Keratinocyte (primary cell): Measurements from ENCODE around the gene TAF4. TPM values are rescaled to one million over a fixed set of nuclear protein-coding genes. Genes with fewer than 3 reads are reported as not detected.

Experiments
- DNase-seq: peaks from one replicate; pipeline ENCODE4 v3.0.0-alpha.2; 2011; ENCODE audit warnings: low read depth, missing footprints, low spot score
- FAIRE-seq: peaks from 2 replicates; lab custom pipeline; 2011; peaks lifted over from hg19 to GRCh38; lab: Jason Lieb, UNC
- H2AFZ ChIP-seq: 2 replicates; pipeline ENCODE4 v1.6.0; 2012; ENCODE audit warnings: low read length, control low read depth, inconsistent platforms; ENCODE audit not compliant: control insufficient read depth
- H3K27ac ChIP-seq: 2 replicates; pipeline ENCODE4 v1.5.1; 2011; ENCODE audit warnings: low read length; ENCODE audit not compliant: control insufficient read depth, insufficient read depth
- H3K27me3 ChIP-seq: 3 replicates; pipeline ENCODE4 v1.6.0; 2011; ENCODE audit warnings: low read length; ENCODE audit not compliant: control insufficient read depth, insufficient read depth; ENCODE audit errors: extremely low read depth
- H3K36me3 ChIP-seq, 2 experiments: 2 replicates in 1 of 2; 3 replicates in 1 of 2; pipeline ENCODE4 v1.5.1; 2011; ENCODE audit warnings: low read length in 2 of 2, mild to moderate bottlenecking in 1 of 2; ENCODE audit not compliant: control insufficient read depth in 2 of 2, insufficient read depth in 2 of 2; ENCODE audit errors: extremely low read depth in 1 of 2
- H3K4me1 ChIP-seq: 3 replicates; pipeline ENCODE4 v1.5.1; 2011; ENCODE audit warnings: low read length; ENCODE audit not compliant: control insufficient read depth, insufficient read depth; ENCODE audit errors: extremely low read depth
- H3K4me2 ChIP-seq: 3 replicates; pipeline ENCODE4 v1.6.0; 2011; ENCODE audit warnings: low read depth, low read length; ENCODE audit not compliant: control insufficient read depth, insufficient read depth; ENCODE audit errors: extremely low read depth
- H3K4me3 ChIP-seq, 3 experiments: fragments of 200-600 bp in 1 of 3; sonication (generic) in 1 of 3; 2 replicates in 2 of 3; 3 replicates in 1 of 3; pipeline ENCODE4 v1.5.1; 2011 to 2016; ENCODE audit warnings: low read length in 3 of 3, mild to moderate bottlenecking in 3 of 3, control low read depth in 2 of 3, inconsistent platforms in 1 of 3, low read depth in 1 of 3, mixed read lengths in 1 of 3, mixed run types in 1 of 3, moderate library complexity in 1 of 3; ENCODE audit not compliant: control insufficient read depth in 2 of 3, insufficient read depth in 2 of 3; ENCODE audit errors: extremely low read depth in 1 of 3
- H3K79me2 ChIP-seq: 2 replicates; pipeline ENCODE4 v1.6.0; 2012; ENCODE audit warnings: low read length; ENCODE audit not compliant: control insufficient read depth, insufficient read depth
- H3K9ac ChIP-seq: 3 replicates; pipeline ENCODE4 v1.6.0; 2011; ENCODE audit warnings: low read length; ENCODE audit not compliant: control insufficient read depth, insufficient read depth; ENCODE audit errors: extremely low read depth
- H3K9me1 ChIP-seq: 3 replicates; pipeline ENCODE4 v1.6.0; 2011; ENCODE audit warnings: low read length; ENCODE audit not compliant: control insufficient read depth, insufficient read depth; ENCODE audit errors: extremely low read depth
- H3K9me3 ChIP-seq: 2 replicates; pipeline ENCODE4 v1.5.1; 2012; ENCODE audit warnings: low read depth, low read length; ENCODE audit not compliant: control insufficient read depth
- H4K20me1 ChIP-seq: 3 replicates; pipeline ENCODE4 v1.6.0; 2011; ENCODE audit warnings: low read length; ENCODE audit not compliant: control insufficient read depth, insufficient read depth; ENCODE audit errors: extremely low read depth
- CTCF ChIP-seq, 3 experiments: IDR thresholded peaks in 1 of 3; conservative IDR thresholded peaks in 1 of 3; optimal IDR thresholded peaks in 1 of 3; 2 replicates in 2 of 3; 3 replicates in 1 of 3; pipeline versions ENCODE3 to v1.5.1; 2011; ENCODE audit warnings: low read length in 3 of 3, mild to moderate bottlenecking in 3 of 3, moderate library complexity in 2 of 3, control low read depth in 1 of 3, inconsistent platforms in 1 of 3; ENCODE audit not compliant: insufficient read depth in 2 of 3; ENCODE audit errors: extremely low read depth in 1 of 3
- EZH2 ChIP-seq: IDR thresholded peaks from one replicate; pipeline ENCODE4 v1.6.1; 2012; ENCODE audit warnings: inconsistent platforms, mild to moderate bottlenecking, low read length, moderate library complexity
- dilution Hi-C: fragments of 300-500 bp; cut with MboI; formaldehyde crosslinking; loops from one replicate; pipeline ENCODE4 v1.7.0; 2020; ENCODE audit warnings: low sequenced_read_pairs; ENCODE audit not compliant: extremely low pct_ligation_motif_present
- polyA plus RNA-seq, 5 experiments: library from polyadenylated mRNA; depleted of rRNA in 3 of 5; stranded (reverse) in 3 of 5; stranded (forward) in 1 of 5; unstranded in 1 of 5; fragments of >200 nt; gene quantifications; 1 replicate in 1 of 5; 2 replicates in 3 of 5; 3 replicates in 1 of 5; pipeline versions ENCODE4 v1.2.1 to v1.2.3, GENCODE V29; 2011 to 2012; ENCODE audit warnings: missing spikeins in 2 of 5, low read depth in 1 of 5, low replicate concordance in 1 of 5

The TAF4 gene
- polyA plus RNA-seq, 1 donor (not counting 4 experiments of a cell fraction or from before 2014, with no cell fraction given), result 3.3 TPM

- Histone ChIP-seq H3K4me3 (no peak overlapping the region), H4K20me1 (peaks cover 4% of the 10 kb centered on the region), H3K9ac (no peak overlapping the region), H2AFZ (no peak overlapping the region), H3K79me2 (peaks cover 5% of the 10 kb centered on the region), H3K27ac (no peak overlapping the region), H3K36me3 (peaks cover 20 to 28% of the 10 kb centered on the region in 2 experiments), H3K9me3 (no peaks in the 10 kb centered on the region), H3K4me2 (no peak overlapping the region), H3K4me1 (no peaks in the 10 kb centered on the region), H3K27me3 (no peaks in the 10 kb centered on the region), H3K9me1 (no peaks in the 10 kb centered on the region)
- no peak for TF ChIP-seq EZH2
- peak; percentile 49 to 62 (median 60) for TF ChIP-seq CTCF (optimal IDR thresholded peaks at IDR 0.05 in 1 of 3, IDR thresholded peaks at IDR 0.05 in 1 of 3, conservative IDR thresholded peaks at IDR 0.05 in 1 of 3; ENCODE audit: extremely low read depth in 1 of 3, insufficient read depth in 2 of 3, low read length in 3 of 3)
- FAIRE-seq (no peak), DNase-seq (no peak)
- dilution Hi-C loops, result no loop called here
These were observed 54.9 kb downstream of the TAF4 start for GRCh38 chr20:62010551-62011402.

GRCh38 chr20:62009869-62010445, 55.7 kb downstream of the TAF4 start:
- dilution Hi-C loops, result no loop called here
- FAIRE-seq, result no peak
- Histone ChIP-seq H3K4me3 (no peak overlapping the region), H3K4me1 (no peaks in the 10 kb centered on the region), H3K9ac (no peak overlapping the region), H4K20me1 (no peaks in the 10 kb centered on the region), H2AFZ (no peak overlapping the region), H3K27me3 (no peaks in the 10 kb centered on the region), H3K36me3 (peaks cover 20 to 33% of the 10 kb centered on the region in 2 experiments), H3K79me2 (peaks cover 3% of the 10 kb centered on the region), H3K4me2 (no peak overlapping the region), H3K9me3 (no peaks in the 10 kb centered on the region), H3K9me1 (no peaks in the 10 kb centered on the region), H3K27ac (no peak overlapping the region)
- TF ChIP-seq EZH2 (no peak), CTCF (optimal IDR thresholded peaks at IDR 0.05 in 1 of 3, IDR thresholded peaks at IDR 0.05 in 1 of 3, conservative IDR thresholded peaks at IDR 0.05 in 1 of 3; ENCODE audit: extremely low read depth in 1 of 3, insufficient read depth in 2 of 3, low read length in 3 of 3) (no peak)
- no peak for DNase-seq
